Naive thymus-derived CD8-positive, alpha-beta T cell (primary cell): Measurements from ENCODE around the gene TAF4. TPM values are rescaled to one million over a fixed set of nuclear protein-coding genes. Genes with fewer than 3 reads are reported as not detected.
A peak's percentile ranks its signal among the peaks of the same experiment; 100 is the strongest.
"Not testable (repeated sequence)": the region's sequence is repeated elsewhere in the genome, so short reads cannot be mapped to it uniquely, and the experiment has no call there.

ENCODE experiments used
- ATAC-seq, 2 donors: fragments of 150-1000 bp; cut with Tn5 transposase in 1 of 2; sonication (Bioruptor Pico), chemical (Tn5 transposase) in 1 of 2; 1 replicate in 1 of 2; 2 replicates in 1 of 2; pipeline ENCODE4 v1.10.0; 2021; ENCODE audit warnings: mild to moderate bottlenecking in 2 of 2, moderate library complexity in 2 of 2
- POLR2A ChIA-PET: fragments of 350-600 bp; sonication (Branson Sonifier 250); formaldehyde crosslinking; loops from one replicate; lab custom pipeline; 2021; ENCODE audit warnings: antibody characterized with exemption; lab: Charles Lee
- DNase-seq, 10 donors: peaks; one replicate each; pipeline versions ENCODE4 v3.0.0 to v3.0.0-alpha.2; 2020 to 2022
- H3K27ac Mint-ChIP-seq, 10 donors: one replicate each; pipeline ENCODE4 v1.8.0; 2020 to 2022; ENCODE audit warnings: mild to moderate bottlenecking in 10 of 10, mixed read lengths in 10 of 10, moderate library complexity in 4 of 10, inconsistent platforms in 1 of 10
- H3K27me3 Mint-ChIP-seq, 5 donors: one replicate each; pipeline ENCODE4 v1.8.0; 2021 to 2022; ENCODE audit warnings: mixed read lengths in 5 of 5
- H3K36me3 Mint-ChIP-seq, 3 donors: one replicate each; pipeline ENCODE4 v1.8.0; 2020 to 2022; ENCODE audit warnings: mixed read lengths in 3 of 3, mild to moderate bottlenecking in 2 of 3, inconsistent platforms in 1 of 3
- H3K4me1 Mint-ChIP-seq, 4 donors: one replicate each; pipeline ENCODE4 v1.8.0; 2021 to 2022; ENCODE audit warnings: mixed read lengths in 4 of 4
- H3K4me3 Mint-ChIP-seq, 10 donors: one replicate each; pipeline ENCODE4 v1.8.0; 2020 to 2022; ENCODE audit warnings: mild to moderate bottlenecking in 10 of 10, mixed read lengths in 10 of 10, moderate library complexity in 6 of 10, inconsistent platforms in 1 of 10
- H3K9me3 Mint-ChIP-seq, 9 donors: one replicate each; pipeline ENCODE4 v1.8.0; 2020 to 2022; ENCODE audit warnings: mixed read lengths in 9 of 9, mild to moderate bottlenecking in 3 of 9, inconsistent platforms in 1 of 9, moderate library complexity in 1 of 9
- polyA plus RNA-seq, 3 donors: library from polyadenylated mRNA; unstranded; fragments of 300-500 nt; fragmentation: Illumina TruSeq; gene quantifications; one replicate each; pipeline ENCODE4 v1.2.3, GENCODE V29; 2021
- total RNA-seq, 8 experiments: library from RNA in 2 of 8; stranded (reverse) in 2 of 8; gene quantifications; one replicate each; pipeline ENCODE4 v1.2.3 and lab custom pipeline; 2021 to 2026

TAF4 gene
- total and polyA plus RNA-seq, 5 experiments from 2014 or later, result 0.31 to 41.5 (median 1.6) TPM

DNA sequence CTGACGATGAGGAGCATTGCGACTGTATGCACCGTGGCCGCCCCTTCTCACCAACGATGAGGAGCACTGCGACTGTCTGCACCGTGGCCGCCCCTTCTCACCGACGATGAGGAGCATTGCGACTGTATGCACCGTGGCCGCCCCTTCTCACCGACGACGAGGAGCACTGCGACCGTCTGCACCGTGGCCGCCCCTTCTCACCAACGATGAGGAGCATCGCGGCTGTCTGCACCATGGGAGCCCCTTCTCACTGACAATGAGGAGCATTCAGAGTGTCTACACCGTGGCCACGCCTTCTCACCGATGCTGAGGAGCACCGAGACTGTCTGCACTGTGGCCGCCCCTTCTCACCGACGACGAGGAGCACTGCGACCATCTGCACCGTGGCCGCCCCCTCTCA, 120.7 kb downstream of the TAF4 start:
- H3K4me1 Mint-ChIP-seq, DNase-seq, H3K4me3 Mint-ChIP-seq, H3K27ac Mint-ChIP-seq, POLR2A ChIA-PET, H3K9me3 Mint-ChIP-seq, H3K36me3 Mint-ChIP-seq, H3K27me3 Mint-ChIP-seq, ATAC-seq: not testable (repeated sequence)

DNA sequence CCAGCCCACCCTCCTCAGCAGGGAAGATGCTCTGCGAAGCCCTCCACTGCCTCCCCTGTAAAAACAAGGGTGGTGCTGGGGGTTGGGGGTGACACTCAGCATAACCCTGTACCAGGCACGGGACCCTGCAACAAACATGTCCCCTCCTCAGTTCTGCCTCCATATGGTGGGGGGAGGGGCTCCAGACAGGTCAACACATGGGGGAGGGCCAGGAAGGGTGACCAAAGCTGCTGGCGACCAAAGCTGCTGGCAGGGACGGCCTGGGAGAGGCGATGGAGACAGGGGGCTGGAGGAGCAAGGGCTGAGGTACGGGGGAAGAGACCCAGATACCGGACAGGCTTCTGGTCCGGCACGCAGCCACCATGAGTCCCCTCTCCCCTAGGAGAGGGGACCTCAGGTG, 123.2 kb downstream of the TAF4 start:
- POLR2A ChIA-PET, result no interaction called here
- H3K4me1 Mint-ChIP-seq, result no peaks in the 10 kb centered on the region
- no peaks in the 10 kb centered on the region for H3K9me3 Mint-ChIP-seq
- H3K27me3 Mint-ChIP-seq, result no peaks in the 10 kb centered on the region
- ATAC-seq (no peak), DNase-seq (peak in 1 of 10 donors; percentile 54)
- H3K4me3 Mint-ChIP-seq, result no peak overlapping the region
- no peaks in the 10 kb centered on the region for H3K36me3 Mint-ChIP-seq
- no peak overlapping the region for H3K27ac Mint-ChIP-seq

DNA sequence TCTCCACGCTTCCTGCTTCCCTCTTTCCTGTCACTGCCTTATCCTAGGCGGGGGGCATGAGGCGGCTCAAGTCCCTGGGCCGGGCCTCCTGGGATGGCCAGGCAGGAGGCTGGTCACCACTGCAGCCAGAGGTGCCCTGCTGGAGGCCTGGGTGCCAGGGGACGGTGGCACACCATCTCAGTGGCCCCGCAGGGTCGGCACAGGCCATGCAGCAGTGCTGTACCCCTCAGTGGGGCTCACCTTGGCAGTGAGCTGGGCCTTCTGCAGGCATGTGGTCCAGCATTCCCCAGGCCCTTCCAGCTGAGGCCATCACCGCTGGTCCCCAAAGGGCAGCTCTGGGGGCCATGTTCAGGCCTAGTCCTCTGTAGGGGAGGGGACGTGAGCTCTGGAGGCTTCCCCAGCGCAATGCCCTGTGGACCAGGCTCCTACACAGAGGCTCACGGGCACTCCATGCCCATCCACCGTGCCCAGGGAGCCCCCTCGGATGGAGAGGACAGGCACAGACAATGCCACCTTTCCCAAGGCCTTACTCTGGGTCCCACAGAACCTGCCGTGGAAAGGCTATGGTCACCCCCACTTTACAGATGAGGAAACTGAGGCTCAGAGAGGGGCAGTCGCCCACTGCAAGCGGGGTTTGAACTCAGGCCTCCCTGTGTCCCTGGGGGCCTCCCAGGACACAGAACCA, 123.8 kb downstream of the TAF4 start:
- POLR2A ChIA-PET, result no interaction called here
- peak in 1 of 10 donors; percentile 50 for DNase-seq
- H3K9me3 Mint-ChIP-seq, result no peaks in the 10 kb centered on the region
- H3K4me1 Mint-ChIP-seq, result no peaks in the 10 kb centered on the region
- no peak for ATAC-seq
- no peak overlapping the region for H3K27ac Mint-ChIP-seq
- no peaks in the 10 kb centered on the region for H3K36me3 Mint-ChIP-seq
- peaks cover 0 to 1% (median 0%) of the 10 kb centered on the region in 5 donors for H3K27me3 Mint-ChIP-seq
- no peak overlapping the region for H3K4me3 Mint-ChIP-seq

DNA sequence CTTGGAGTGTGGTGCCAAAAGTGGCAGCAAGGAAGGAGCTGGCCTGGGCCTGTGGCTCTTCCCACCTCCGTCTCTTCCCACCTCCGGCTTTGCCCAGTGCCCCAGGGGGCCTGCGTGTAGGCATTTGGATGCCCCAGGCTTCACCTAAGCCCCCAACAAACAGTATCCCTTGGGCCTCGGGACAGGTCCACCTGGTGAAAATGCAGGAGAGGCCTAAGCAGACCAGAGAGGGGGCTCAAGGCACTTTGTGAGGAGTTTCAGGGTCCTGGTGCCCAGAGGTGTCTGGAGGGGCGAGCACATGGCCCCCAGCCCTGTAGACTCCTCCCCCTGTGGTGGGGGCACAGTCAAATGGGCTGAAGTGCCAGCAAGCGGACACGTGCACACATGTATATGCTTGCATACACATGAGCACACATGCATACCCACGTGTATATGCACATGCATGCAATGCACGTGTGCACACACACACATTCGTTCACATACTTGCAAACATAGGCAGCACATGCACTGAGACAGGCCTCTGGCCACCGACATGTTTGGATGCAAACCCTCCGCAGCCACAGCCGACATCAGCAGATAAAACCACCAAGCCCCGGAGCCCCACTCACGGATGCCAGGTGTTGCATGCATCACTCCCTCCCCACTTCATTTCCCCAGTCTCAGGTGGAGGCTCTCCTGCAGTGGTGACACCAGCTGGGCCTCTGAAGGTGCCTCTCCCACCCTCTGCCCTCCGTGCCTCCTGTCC, 124.5 kb downstream of the TAF4 start:
- Mint-ChIP-seq H3K27ac (no peak overlapping the region), H3K36me3 (no peaks in the 10 kb centered on the region), H3K4me1 (peaks cover 0 to 2% (median 0%) of the 10 kb centered on the region in 4 donors), H3K4me3 (no peak overlapping the region), H3K27me3 (peaks cover 0 to 5% (median 0%) of the 10 kb centered on the region in 5 donors), H3K9me3 (no peaks in the 10 kb centered on the region)
- POLR2A ChIA-PET, result no interaction called here
- no peak for ATAC-seq
- peak in 1 of 10 donors; percentile 57 for DNase-seq

DNA sequence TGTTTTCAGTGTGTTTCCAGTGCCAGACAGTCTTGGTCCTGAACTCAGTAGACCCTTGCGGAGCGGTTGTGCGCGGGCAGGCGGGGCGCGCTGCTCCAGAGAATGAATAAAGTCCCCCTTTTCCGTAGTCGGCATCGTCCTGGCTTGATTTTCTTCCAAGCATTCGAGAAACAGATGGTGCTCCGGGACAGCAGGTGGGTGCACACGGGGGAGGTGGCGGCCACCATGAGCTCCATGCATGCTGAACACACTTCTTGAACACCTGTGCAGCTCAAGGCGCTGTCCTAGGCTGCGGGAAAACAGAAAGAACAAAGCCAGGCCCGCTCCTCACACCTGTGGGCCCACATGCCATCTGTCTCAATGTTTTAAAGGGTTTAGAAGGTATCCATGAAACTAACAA, 125.2 kb downstream of the TAF4 start:
- Mint-ChIP-seq H3K36me3 (no peaks in the 10 kb centered on the region), H3K4me3 (no peak overlapping the region), H3K27me3 (peaks cover 0 to 5% (median 0%) of the 10 kb centered on the region in 5 donors), H3K4me1 (peaks cover 0 to 2% (median 0%) of the 10 kb centered on the region in 4 donors), H3K27ac (no peak overlapping the region), H3K9me3 (no peaks in the 10 kb centered on the region)
- POLR2A ChIA-PET, result no interaction called here
- DNase-seq (peak in 1 of 10 donors; percentile 50), ATAC-seq (no peak)

DNA sequence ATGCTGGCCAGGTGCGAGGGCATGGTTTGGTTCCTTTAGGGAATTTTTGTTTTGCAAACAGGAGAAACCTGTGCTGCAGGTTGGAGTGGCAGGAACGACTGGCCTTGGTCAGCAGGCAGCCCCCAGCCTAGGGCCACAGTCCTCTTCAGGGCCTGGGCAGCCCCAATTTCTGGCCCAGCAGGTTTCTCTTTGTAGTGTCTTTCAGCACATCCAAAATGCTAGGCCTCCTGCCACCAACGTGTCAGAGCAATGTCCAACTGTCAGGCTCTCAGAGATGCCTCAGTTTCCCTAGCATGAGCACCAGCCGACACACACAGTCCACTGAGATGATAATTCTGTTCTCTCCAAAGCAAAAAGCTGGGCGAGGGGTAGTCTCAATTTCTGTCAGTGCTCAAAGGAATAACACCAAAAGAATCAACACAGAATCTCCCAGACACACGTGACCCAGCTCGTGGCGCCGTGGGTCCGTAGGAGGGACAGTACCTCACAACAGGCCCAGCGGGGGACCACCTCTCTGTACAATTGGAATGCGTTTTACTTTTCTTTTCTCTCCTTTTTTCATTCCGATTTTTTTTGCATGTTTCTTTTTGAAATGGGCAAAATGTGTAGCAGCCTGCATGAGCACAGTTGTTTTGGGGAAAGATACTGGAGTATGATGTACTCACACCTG, 125.9 kb downstream of the TAF4 start:
- no peaks in the 10 kb centered on the region for H3K9me3 Mint-ChIP-seq
- H3K36me3 Mint-ChIP-seq, result no peaks in the 10 kb centered on the region
- H3K27ac Mint-ChIP-seq, result no peak overlapping the region
- H3K4me3 Mint-ChIP-seq, result no peak overlapping the region
- DNase-seq (no peak), ATAC-seq (no peak)
- POLR2A ChIA-PET, result no interaction called here
- H3K27me3 Mint-ChIP-seq, result peaks cover 0 to 6% (median 5%) of the 10 kb centered on the region in 5 donors
- peaks cover 0 to 2% (median 0%) of the 10 kb centered on the region in 4 donors for H3K4me1 Mint-ChIP-seq

DNA sequence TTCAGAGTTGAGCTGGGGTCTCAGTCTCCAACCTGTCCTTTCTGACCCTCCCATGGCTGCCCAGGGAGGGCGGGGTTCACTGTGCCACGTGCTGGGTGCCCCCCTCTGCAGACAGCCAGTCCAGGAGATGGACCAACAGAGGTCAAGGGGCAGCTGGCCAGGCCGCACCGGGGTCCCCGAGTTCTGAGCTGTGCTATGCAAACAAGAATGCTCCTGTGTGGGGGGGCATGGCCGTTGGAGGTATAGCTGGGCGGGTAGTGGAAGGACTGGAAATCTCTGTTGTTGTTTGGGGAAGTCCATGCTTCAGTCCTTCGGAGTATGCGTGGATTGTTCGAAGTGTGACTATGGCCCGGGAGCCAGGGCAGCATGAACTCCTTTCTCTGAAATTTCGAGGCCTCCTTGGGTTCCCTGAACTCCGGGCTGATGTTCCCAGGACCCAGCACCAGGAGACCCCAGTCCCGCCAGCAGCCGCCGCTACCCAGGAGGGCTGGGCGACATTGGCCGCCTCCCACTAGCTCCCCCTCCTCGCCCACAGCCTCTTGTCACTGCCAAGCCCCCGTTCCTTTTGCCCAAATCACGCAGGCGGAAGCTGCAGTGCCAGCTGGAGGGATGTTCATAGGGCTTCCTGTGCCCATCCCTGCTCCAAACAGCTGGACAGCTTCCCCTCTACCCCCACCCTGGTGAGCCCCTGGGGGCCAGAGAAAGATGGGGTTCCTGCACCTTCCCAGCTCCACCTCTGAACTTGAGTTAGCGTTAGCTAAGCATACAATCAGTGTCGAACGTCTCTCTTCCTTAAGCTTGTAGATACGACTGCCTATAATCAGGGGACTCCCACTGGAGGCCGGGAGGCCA, 126.6 kb downstream of the TAF4 start:
- peaks cover 0 to 7% (median 5%) of the 10 kb centered on the region in 5 donors for H3K27me3 Mint-ChIP-seq

DNA sequence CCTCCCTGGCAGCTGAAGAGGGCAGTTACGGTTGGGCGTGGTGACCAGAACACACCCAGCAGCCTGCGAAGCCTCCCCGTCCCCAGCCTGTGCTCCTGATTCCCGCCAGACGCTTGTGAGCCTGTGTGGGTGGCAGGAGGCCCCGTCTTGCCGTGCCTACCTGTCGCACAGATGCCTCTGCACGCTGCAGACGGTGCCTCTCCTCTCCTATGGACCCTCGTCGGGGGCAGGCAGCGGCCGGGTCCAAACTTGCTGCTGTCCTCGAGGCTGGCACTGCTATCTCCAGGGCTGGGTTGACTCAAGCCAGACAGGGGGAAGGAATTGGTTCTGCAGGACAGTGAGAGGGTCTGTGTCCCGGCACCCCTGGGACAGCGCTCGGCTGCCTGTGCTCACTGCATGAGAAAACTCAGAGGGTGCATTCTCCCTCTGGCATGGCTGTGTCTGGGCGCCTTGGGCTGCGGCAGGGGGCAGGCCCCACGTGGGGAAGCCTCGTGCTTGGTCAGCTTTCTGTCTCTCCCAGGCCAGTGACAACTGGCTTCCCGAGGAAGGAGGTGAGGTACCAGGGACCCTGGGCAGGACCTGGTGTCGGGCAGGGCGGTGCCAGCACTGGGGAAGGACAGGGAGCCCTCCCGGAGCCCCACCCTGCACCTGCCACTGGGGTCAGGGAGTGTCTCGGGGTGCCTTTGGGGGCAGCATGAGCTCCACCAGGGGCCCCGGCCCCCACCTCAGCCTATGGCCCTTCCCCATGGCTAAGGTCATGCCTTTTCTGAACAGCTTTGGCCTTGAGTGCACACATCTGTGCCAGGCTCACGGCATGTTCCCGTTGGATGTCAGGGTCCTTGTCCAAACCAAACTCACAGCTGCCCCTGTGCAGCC, 127.5 kb downstream of the TAF4 start:
- DNase-seq, result peak in 1 of 10 donors; percentile 50
- Mint-ChIP-seq H3K9me3 (no peaks in the 10 kb centered on the region), H3K4me3 (no peak overlapping the region), H3K27me3 (peaks cover 0 to 7% (median 5%) of the 10 kb centered on the region in 5 donors), H3K36me3 (no peaks in the 10 kb centered on the region), H3K27ac (no peak overlapping the region), H3K4me1 (peaks cover 0 to 2% (median 0%) of the 10 kb centered on the region in 4 donors)
- POLR2A ChIA-PET, result no interaction called here
- no peak for ATAC-seq

More for the DNA sequence above, 126.6 kb downstream of the TAF4 start:
- Mint-ChIP-seq H3K27ac (no peak overlapping the region), H3K9me3 (no peaks in the 10 kb centered on the region), H3K4me3 (no peak overlapping the region), H3K4me1 (peaks cover 0 to 2% (median 0%) of the 10 kb centered on the region in 4 donors), H3K36me3 (no peaks in the 10 kb centered on the region)
- ATAC-seq (no peak), DNase-seq (peak in 1 of 10 donors; percentile 58)
- POLR2A ChIA-PET, result no interaction called here

DNA sequence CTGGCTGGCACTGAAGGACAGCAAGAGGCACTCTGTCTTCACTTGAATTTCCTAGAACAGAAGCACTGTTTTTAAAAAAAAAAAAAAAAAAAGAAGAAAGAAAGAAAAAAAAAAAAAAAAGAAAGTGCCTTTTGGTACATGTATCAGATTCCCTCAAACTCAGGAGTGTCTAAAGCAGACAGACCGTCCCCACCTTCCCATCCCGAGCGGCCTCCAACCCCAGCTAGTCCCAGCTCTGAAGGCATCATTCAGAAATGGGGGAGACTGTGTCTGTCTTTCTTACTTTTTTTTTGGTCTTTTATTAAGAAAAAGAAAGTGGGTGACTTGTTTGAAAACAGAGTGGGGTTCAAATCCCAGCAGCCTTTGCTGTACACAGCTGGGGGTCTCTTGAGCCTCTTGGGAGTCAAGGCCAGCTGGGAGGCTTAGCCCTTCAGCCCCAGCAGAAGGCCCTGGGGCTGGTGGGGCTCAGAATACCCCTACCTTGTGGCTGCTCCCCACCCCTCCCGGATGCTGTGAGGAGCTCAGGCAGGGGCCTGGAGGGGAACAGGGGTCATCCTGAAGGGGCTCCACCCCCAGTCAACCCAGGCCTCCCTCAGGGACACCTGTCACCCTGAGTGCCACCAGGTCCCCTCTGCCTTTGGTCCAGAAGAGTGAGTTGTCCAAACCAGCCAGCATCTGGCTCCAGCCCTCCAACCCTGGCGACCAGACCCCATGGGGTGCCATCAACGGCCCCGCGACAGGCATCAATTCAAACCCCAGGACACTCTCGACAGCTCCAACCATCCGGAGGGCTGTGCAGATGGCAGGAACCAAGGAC, 128.3 kb downstream of the TAF4 start:
- Mint-ChIP-seq H3K27ac (no peak overlapping the region), H3K4me1 (peaks cover 0 to 2% (median 0%) of the 10 kb centered on the region in 4 donors), H3K9me3 (no peaks in the 10 kb centered on the region), H3K4me3 (no peak overlapping the region), H3K36me3 (no peaks in the 10 kb centered on the region), H3K27me3 (peaks cover 0 to 7% (median 5%) of the 10 kb centered on the region in 5 donors)
- ATAC-seq, result no peak
- POLR2A ChIA-PET, result no interaction called here
- no peak for DNase-seq

DNA sequence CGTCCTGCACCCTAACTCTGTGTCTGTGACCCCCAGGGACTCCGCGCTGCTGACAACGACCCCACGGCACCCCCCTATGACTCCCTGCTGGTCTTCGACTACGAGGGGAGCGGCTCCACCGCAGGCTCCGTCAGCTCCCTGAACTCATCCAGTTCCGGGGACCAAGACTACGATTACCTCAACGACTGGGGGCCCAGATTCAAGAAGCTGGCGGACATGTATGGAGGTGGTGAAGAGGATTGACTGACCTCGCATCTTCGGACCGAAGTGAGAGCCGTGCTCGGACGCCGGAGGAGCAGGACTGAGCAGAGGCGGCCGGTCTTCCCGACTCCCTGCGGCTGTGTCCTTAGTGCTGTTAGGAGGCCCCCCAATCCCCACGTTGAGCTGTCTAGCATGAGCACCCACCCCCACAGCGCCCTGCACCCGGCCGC, 129.0 kb downstream of the TAF4 start:
- DNase-seq (peak in 1 of 10 donors; percentile 37), ATAC-seq (no peak)
- Mint-ChIP-seq H3K27ac (peak overlapping the region in 1 of 10 donors; percentile 29), H3K4me1 (peaks cover 0 to 2% (median 0%) of the 10 kb centered on the region in 4 donors), H3K36me3 (no peaks in the 10 kb centered on the region), H3K4me3 (no peak overlapping the region), H3K27me3 (peaks cover 0 to 9% (median 6%) of the 10 kb centered on the region in 5 donors), H3K9me3 (no peaks in the 10 kb centered on the region)
- POLR2A ChIA-PET, result no interaction called here
